Measurements from ENCODE around the gene SNIP1. TPM values are rescaled to one million over a fixed set of nuclear protein-coding genes. Genes with fewer than 3 reads are reported as not detected.

The SNIP1 gene
- total RNA-seq, 1 experiment from 2014 or later = 15.1 TPM

DNA sequence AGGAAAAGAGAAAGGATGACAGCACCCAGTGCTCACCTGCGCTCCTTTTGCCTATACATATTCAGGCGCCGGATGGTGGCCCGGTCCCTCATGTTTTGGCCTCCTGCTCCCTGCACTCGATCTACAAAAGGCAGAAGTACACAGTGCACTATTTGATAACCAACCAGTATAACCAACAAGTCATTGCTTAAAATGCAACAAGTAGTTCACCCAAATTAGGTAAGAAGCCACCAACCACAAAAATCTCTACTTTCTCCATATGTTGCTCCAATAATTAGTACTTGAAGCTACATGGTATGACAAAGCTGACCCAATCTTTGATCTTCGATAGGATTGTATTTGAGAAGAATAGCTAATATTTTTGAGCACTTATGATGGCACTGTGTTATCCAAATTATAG is 39.6 kb upstream of the SNIP1 start:
- Histone ChIP-seq H3K27me3 (ENCODE audit: insufficient read depth, low read length) (no peaks in the 10 kb centered on the region), H3K4ac (ENCODE audit: low read depth, low read length) (no peak overlapping the region), H3T11ph (ENCODE audit: low read length) (no peak overlapping the region), H3K56ac (ENCODE audit: insufficient read length, low read depth, low read length) (no peak overlapping the region), H3K79me2 (ENCODE audit: insufficient read depth, low read length) (peaks cover 20% of the 10 kb centered on the region; the same call in 1 of the 2 replicates), H3K4me2 (ENCODE audit: insufficient read depth, insufficient read length, low read length) (no peak overlapping the region), H2AK5ac (ENCODE audit: insufficient read length, low read length) (no peak overlapping the region), H2AFZ (ENCODE audit: low read length) (no peak overlapping the region), H2BK15ac (ENCODE audit: low read depth, low read length) (no peak overlapping the region), H3K9me3 (ENCODE audit: control insufficient read depth, low read depth, low read length) (no peaks in the 10 kb centered on the region), H4K5ac (ENCODE audit: insufficient read length, low read depth, low read length) (no peak overlapping the region), H2BK120ac (ENCODE audit: low read depth, low read length, poor library complexity, severe bottlenecking) (no peak overlapping the region), H2BK12ac (ENCODE audit: insufficient read length, low read depth, low read length) (no peak overlapping the region), H3K4me1 (ENCODE audit: insufficient read depth, low read length) (no peaks in the 10 kb centered on the region; the same call in 1 of the 2 replicates), H3K14ac (ENCODE audit: insufficient read depth, low read length) (no peak overlapping the region), H4K91ac (ENCODE audit: insufficient read length, low read depth, low read length) (no peak overlapping the region), H4K8ac (replicated peaks; ENCODE audit: insufficient read length, low read depth, low read length) (no peak overlapping the region), H3K79me1 (ENCODE audit: insufficient read depth, low read depth, low read length, poor library complexity, severe bottlenecking) (no peaks in the 10 kb centered on the region), H3K23ac (ENCODE audit: insufficient read length, low read depth, low read length) (no peak overlapping the region), H4K20me1 (ENCODE audit: control insufficient read depth, insufficient read depth, insufficient read length) (no peaks in the 10 kb centered on the region), H3K18ac (ENCODE audit: insufficient read length, low read depth, low read length) (no peak overlapping the region), H2BK20ac (ENCODE audit: low read depth, low read length, poor library complexity, severe bottlenecking) (no peak overlapping the region), H2BK5ac (ENCODE audit: insufficient read length, low read length) (no peak overlapping the region), H3K9ac (ENCODE audit: extremely low read depth, insufficient read length, low read length) (no peak overlapping the region), H3K27ac (ENCODE audit: insufficient read length, low read depth, low read length) (no peak overlapping the region), H3K23me2 (ENCODE audit: insufficient read length, low read depth, low read length, poor library complexity, severe bottlenecking) (peaks cover 6% of the 10 kb centered on the region)
- no CpG with 5 or more reads among the region's 6 CpGs for whole genome bisulfite sequencing (ENCODE audit: extremely low coverage, insufficient read length, low lambda C conversion rate)
- peaks cover 0 to 3% of the 10 kb centered on the region in 2 experiments; a peak in 1 of 5 replicates for H3K9me3 Mint-ChIP-seq
- peaks cover 9% of the 10 kb centered on the region for H3K27me3 Mint-ChIP-seq (ENCODE audit: low read depth)
- DNase-seq = no peak
- H3K4me3 Mint-ChIP-seq = peak overlapping the region; percentile 33 to 62; a peak in 4 of 5 replicates
- H3K36me3 Mint-ChIP-seq (ENCODE audit: insufficient read depth in 1 of 3, low read depth in 3 of 3) = peaks cover 24 to 44% (median 43%) of the 10 kb centered on the region in 3 experiments; a peak in 6 of 7 replicates
- TF ChIP-seq CTCF (conservative IDR thresholded peaks at IDR 0.05) = no peak
- no peak overlapping the region for H3K27ac Mint-ChIP-seq
- peaks cover 9 to 18% of the 10 kb centered on the region in 2 experiments; a peak in 3 of 4 replicates for H3K4me1 Mint-ChIP-seq

All from H9 (cell line).